Ectodermal cell (in vitro differentiated cells): ENCODE results near the gene OIP5. TPM values are rescaled to one million over a fixed set of nuclear protein-coding genes. Genes with fewer than 3 reads are reported as not detected.

Source experiments
- H3K27ac ChIP-seq: 2 replicates; pipeline ENCODE4 v1.7.0; 2013; ENCODE audit warnings: mild to moderate bottlenecking, low read depth, low read length; ENCODE audit not compliant: insufficient read depth, poor library complexity, severe bottlenecking
- H3K27me3 ChIP-seq: 2 replicates; pipeline ENCODE4 v1.7.0; 2013; ENCODE audit warnings: mild to moderate bottlenecking, low read length; ENCODE audit not compliant: insufficient read depth, control insufficient read depth, poor library complexity, severe bottlenecking
- H3K36me3 ChIP-seq: one replicate; pipeline ENCODE4 v1.7.0; 2013; ENCODE audit warnings: low read length; ENCODE audit not compliant: control insufficient read depth, insufficient read depth
- H3K4me1 ChIP-seq: one replicate; pipeline ENCODE4 v1.7.0; 2013; ENCODE audit warnings: low read length; ENCODE audit not compliant: control insufficient read depth, insufficient read depth
- H3K4me3 ChIP-seq: 2 replicates; pipeline ENCODE4 v1.7.0; 2013; ENCODE audit warnings: low read depth, low read length, control low read depth; ENCODE audit not compliant: insufficient read depth
- H3K9me3 ChIP-seq: 2 replicates; pipeline ENCODE4 v1.7.0; 2013; ENCODE audit warnings: mild to moderate bottlenecking, low read length, moderate library complexity; ENCODE audit not compliant: control insufficient read depth
- WGBS, 2 experiments: methylation state at CpG; one replicate each; pipeline ENCODE4 v1.1.7; 2013; ENCODE audit warnings: missing lambda C conversion rate in 2 of 2; 5-methylcytosine and 5-hydroxymethylcytosine counted together
- polyA plus RNA-seq, 4 experiments: library from polyadenylated mRNA; stranded (reverse); fragments of 50-300 nt; gene quantifications; one replicate each; pipeline ENCODE4 v1.2.3, GENCODE V29; 2013

The OIP5 gene
- polyA plus RNA-seq (2013, experiment 1 of 4): 40.7 TPM
- 36.2 TPM for polyA plus RNA-seq (2013, experiment 2 of 4)
- polyA plus RNA-seq (2013, experiment 3 of 4): 42.9 TPM
- 43.5 TPM for polyA plus RNA-seq (2013, experiment 4 of 4)

- Histone ChIP-seq H3K27me3 (no peaks in the 10 kb centered on the region), H3K36me3 (no peaks in the 10 kb centered on the region), H3K27ac (peak within 1 kb of the TSS; percentile 76), H3K9me3 (no peaks in the 10 kb centered on the region), H3K4me1 (no peaks in the 10 kb centered on the region), H3K4me3 (peak within 1 kb of the TSS; percentile 91)
- WGBS, 2 experiments: 0% methylated on average over 64 of the region's 64 CpGs
These were observed at the start of gene OIP5, which contains the start of gene NUSAP1 for GRCh38 chr15:41332194-41333025. Gene OIP5 (minus strand): TSS chr15:41332591. CDS start chr15:41332561, 30 bp downstream. Gene NUSAP1 (plus strand): TSS chr15:41332881. CDS start chr15:41332958, 77 bp downstream.

- Histone ChIP-seq H3K27me3 (no peaks in the 10 kb centered on the region), H3K4me3 (no peak overlapping the region), H3K27ac (no peak overlapping the region), H3K36me3 (peaks cover 55% of the 10 kb centered on the region), H3K4me1 (no peaks in the 10 kb centered on the region), H3K9me3 (no peaks in the 10 kb centered on the region)
- 95 to 96% methylated on average over 4 of the region's 4 CpGs for WGBS, 2 experiments
These were observed 45.6 kb upstream of the OIP5 start for GRCh38 chr15:41377978-41378377.

- Histone ChIP-seq H3K27ac (no peak overlapping the region), H3K4me3 (no peak overlapping the region), H3K9me3 (no peaks in the 10 kb centered on the region), H3K4me1 (no peaks in the 10 kb centered on the region), H3K27me3 (no peaks in the 10 kb centered on the region), H3K36me3 (peaks cover 62% of the 10 kb centered on the region)
- 95 to 97% methylated on average over 3 of the region's 3 CpGs for WGBS, 2 experiments
These were observed 35.0 kb upstream of the OIP5 start for GRCh38 chr15:41367418-41367817.

- no peaks in the 10 kb centered on the region for H3K9me3 ChIP-seq
- peaks cover 76% of the 10 kb centered on the region for H3K36me3 ChIP-seq
- H3K4me3 ChIP-seq: no peak overlapping the region
- 88 to 98% methylated on average over 8 of the region's 10 CpGs for WGBS, 2 experiments
- no peaks in the 10 kb centered on the region for H3K27me3 ChIP-seq
- H3K27ac ChIP-seq: no peak overlapping the region
- no peaks in the 10 kb centered on the region for H3K4me1 ChIP-seq
These were observed 22.0 kb upstream of the OIP5 start for GRCh38 chr15:41354371-41354770.

- Histone ChIP-seq H3K27me3 (no peaks in the 10 kb centered on the region), H3K4me1 (no peaks in the 10 kb centered on the region), H3K4me3 (no peak overlapping the region), H3K9me3 (no peaks in the 10 kb centered on the region), H3K27ac (no peak overlapping the region), H3K36me3 (peaks cover 77% of the 10 kb centered on the region)
- WGBS, 2 experiments: 97% methylated on average over 10 of the region's 10 CpGs
These were observed 17.8 kb upstream of the OIP5 start for GRCh38 chr15:41350057-41350717.

GRCh38 chr15:41347236-41347635 lies 14.8 kb upstream of the OIP5 start:
- H3K9me3 ChIP-seq: no peaks in the 10 kb centered on the region
- H3K4me3 ChIP-seq: no peak overlapping the region
- WGBS, 2 experiments: 91 to 98% methylated on average over 5 of the region's 5 CpGs
- H3K27me3 ChIP-seq: no peaks in the 10 kb centered on the region
- no peaks in the 10 kb centered on the region for H3K4me1 ChIP-seq
- no peak overlapping the region for H3K27ac ChIP-seq
- H3K36me3 ChIP-seq: peaks cover 83% of the 10 kb centered on the region

GRCh38 chr15:41341519-41341918 lies 9.1 kb upstream of the OIP5 start:
- Histone ChIP-seq H3K36me3 (peaks cover 63% of the 10 kb centered on the region), H3K4me1 (no peaks in the 10 kb centered on the region), H3K27ac (no peak overlapping the region), H3K4me3 (no peak overlapping the region), H3K9me3 (no peaks in the 10 kb centered on the region), H3K27me3 (no peaks in the 10 kb centered on the region)
- WGBS, 2 experiments: 79 to 81% methylated on average over 4 of the region's 4 CpGs

GRCh38 chr15:41340189-41340695 lies 7.9 kb upstream of the OIP5 start:
- no peak overlapping the region for H3K4me3 ChIP-seq
- H3K36me3 ChIP-seq: peaks cover 54% of the 10 kb centered on the region
- H3K27ac ChIP-seq: no peak overlapping the region
- 84 to 87% methylated on average over 5 of the region's 5 CpGs for WGBS, 2 experiments
- no peaks in the 10 kb centered on the region for H3K4me1 ChIP-seq
- no peaks in the 10 kb centered on the region for H3K27me3 ChIP-seq
- no peaks in the 10 kb centered on the region for H3K9me3 ChIP-seq

- peaks cover 35% of the 10 kb centered on the region for H3K36me3 ChIP-seq
These were observed 5.5 kb upstream of the OIP5 start for GRCh38 chr15:41337631-41338522.

More at GRCh38 chr15:41337631-41338522, 5.5 kb upstream of the OIP5 start:
- Histone ChIP-seq H3K4me1 (no peaks in the 10 kb centered on the region), H3K9me3 (no peaks in the 10 kb centered on the region), H3K4me3 (no peak overlapping the region), H3K27me3 (no peaks in the 10 kb centered on the region), H3K27ac (no peak overlapping the region)
- 92 to 93% methylated on average over 13 of the region's 13 CpGs for WGBS, 2 experiments
